Uterus (tissue), 2 donors: Measurements from ENCODE around the gene PI4K2B.

ENCODE experiments used
- CTCF ChIP-seq, 4 experiments: fragments of 200-600 bp in 2 of 4; fragments of 450-650 bp in 2 of 4; sonication (generic) in 2 of 4; IDR thresholded peaks; one replicate each; pipeline ENCODE4 v1.5.1; 2016 to 2019; ENCODE audit warnings: antibody characterized with exemption in 4 of 4, mild to moderate bottlenecking in 2 of 4, moderate library complexity in 1 of 4
- POLR2A ChIP-seq, 2 donors: fragments of 450-650 bp; IDR thresholded peaks; one replicate each; pipeline ENCODE4 v1.6.1; 2016; ENCODE audit warnings: antibody characterized with exemption in 2 of 2, mild to moderate bottlenecking in 1 of 2, moderate library complexity in 1 of 2

- TF ChIP-seq CTCF (IDR thresholded peaks at IDR 0.05) (no peak), POLR2A (IDR thresholded peaks at IDR 0.05) (no peak)
These were observed 1.6 kb downstream of the PI4K2B start for GRCh38 chr4:25235401-25235800.
